Thyroid gland (tissue), 4 donors: ENCODE results near the gene PTPRT. TPM values are rescaled to one million over a fixed set of nuclear protein-coding genes. Genes with fewer than 3 reads are reported as not detected.

Source experiments
- DNase-seq, 2 donors: peaks; one replicate each; pipeline ENCODE4 v3.0.0-alpha.2; 2019
- H3K27ac ChIP-seq, 3 donors: fragments of 200-600 bp; sonication (generic); 1 replicate in 2 of 3; 2 replicates in 1 of 3; pipeline ENCODE4 v1.5.1; 2016 to 2019; ENCODE audit warnings: mild to moderate bottlenecking in 1 of 3, moderate library complexity in 1 of 3
- H3K27me3 ChIP-seq: fragments of 200-600 bp; sonication (generic); one replicate; pipeline ENCODE4 v1.5.1; 2019
- H3K36me3 ChIP-seq, 2 donors: fragments of 200-600 bp; sonication (generic); one replicate each; pipeline ENCODE4 v1.5.1; 2016 to 2019
- H3K4me1 ChIP-seq, 2 donors: fragments of 200-600 bp; sonication (generic); one replicate each; pipeline ENCODE4 v1.5.1; 2017 to 2019
- H3K4me3 ChIP-seq, 3 donors: fragments of 200-600 bp; sonication (generic); replicated peaks in 1 of 3; 1 replicate in 2 of 3; 2 replicates in 1 of 3; pipeline ENCODE4 v1.5.1; 2016; ENCODE audit warnings: mild to moderate bottlenecking in 1 of 3
- H3K9me3 ChIP-seq: fragments of 200-600 bp; sonication (generic); one replicate; pipeline ENCODE4 v1.5.1; 2017
- POLR2A ChIP-seq, 2 donors: fragments of 450-650 bp; IDR thresholded peaks; one replicate each; pipeline ENCODE4 v1.6.1; 2017; ENCODE audit warnings: antibody characterized with exemption in 2 of 2, mild to moderate bottlenecking in 2 of 2, moderate library complexity in 1 of 2
- WGBS, 2 donors: methylation state at CpG; one replicate each; pipeline ENCODE4 v1.1.5; 2017; 5-methylcytosine and 5-hydroxymethylcytosine counted together
- intact Hi-C: fragments of 100-400 bp; cut with DNase I; formaldehyde crosslinking; loops from one replicate; pipeline ENCODE4 v1.15.1; 2023
- total RNA-seq, 4 donors: library from RNA; depleted of rRNA; stranded (reverse); fragments of >200 nt; gene quantifications; one replicate each; pipeline ENCODE4 v1.2.3, GENCODE V29; 2016
- TF ChIP-seq, protein P1 (sequence below), 6 experiments: fragments of 200-600 bp in 3 of 6; fragments of 450-650 bp in 3 of 6; sonication (generic) in 3 of 6; IDR thresholded peaks; one replicate each; pipeline ENCODE4 v1.5.1; 2016 to 2019; ENCODE audit warnings: antibody characterized with exemption in 6 of 6, mild to moderate bottlenecking in 2 of 6, inconsistent platforms in 1 of 6, moderate library complexity in 1 of 6

The PTPRT gene
- total RNA-seq, 4 donors from 2014 or later = 0.11 to 0.15 TPM; not detected in 2

DNA sequence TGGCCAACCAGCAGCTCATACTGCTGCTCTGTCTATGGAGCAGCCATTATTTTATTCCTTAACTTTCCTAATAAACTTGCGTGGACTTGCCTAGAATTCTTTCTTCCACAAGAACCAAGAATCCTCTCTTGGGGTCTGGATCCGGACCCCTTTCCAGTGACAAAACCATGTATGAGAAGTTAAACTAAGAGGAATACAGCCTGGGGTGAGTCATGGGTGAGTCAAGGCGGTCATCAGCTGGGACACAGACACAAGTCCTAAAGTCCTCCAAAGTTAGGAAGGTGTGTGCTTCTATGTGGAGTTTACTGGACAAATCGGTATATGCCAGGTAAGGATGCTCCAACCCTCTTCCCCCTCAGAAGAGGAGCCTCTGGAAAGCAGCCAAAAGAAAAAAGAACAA, 881.5 kb downstream of the PTPRT start:
- H3K9me3 ChIP-seq = no peaks in the 10 kb centered on the region
- no peaks in the 10 kb centered on the region for H3K4me1 ChIP-seq
- DNase-seq = no peak
- TF ChIP-seq, protein P1, sequence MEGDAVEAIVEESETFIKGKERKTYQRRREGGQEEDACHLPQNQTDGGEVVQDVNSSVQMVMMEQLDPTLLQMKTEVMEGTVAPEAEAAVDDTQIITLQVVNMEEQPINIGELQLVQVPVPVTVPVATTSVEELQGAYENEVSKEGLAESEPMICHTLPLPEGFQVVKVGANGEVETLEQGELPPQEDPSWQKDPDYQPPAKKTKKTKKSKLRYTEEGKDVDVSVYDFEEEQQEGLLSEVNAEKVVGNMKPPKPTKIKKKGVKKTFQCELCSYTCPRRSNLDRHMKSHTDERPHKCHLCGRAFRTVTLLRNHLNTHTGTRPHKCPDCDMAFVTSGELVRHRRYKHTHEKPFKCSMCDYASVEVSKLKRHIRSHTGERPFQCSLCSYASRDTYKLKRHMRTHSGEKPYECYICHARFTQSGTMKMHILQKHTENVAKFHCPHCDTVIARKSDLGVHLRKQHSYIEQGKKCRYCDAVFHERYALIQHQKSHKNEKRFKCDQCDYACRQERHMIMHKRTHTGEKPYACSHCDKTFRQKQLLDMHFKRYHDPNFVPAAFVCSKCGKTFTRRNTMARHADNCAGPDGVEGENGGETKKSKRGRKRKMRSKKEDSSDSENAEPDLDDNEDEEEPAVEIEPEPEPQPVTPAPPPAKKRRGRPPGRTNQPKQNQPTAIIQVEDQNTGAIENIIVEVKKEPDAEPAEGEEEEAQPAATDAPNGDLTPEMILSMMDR (IDR thresholded peaks at IDR 0.05) = no peak
- H3K27me3 ChIP-seq = no peaks in the 10 kb centered on the region
- 72 to 73% methylated on average over 4 of the region's 4 CpGs for WGBS, 2 donors
- no peak overlapping the region for H3K4me3 ChIP-seq
- intact Hi-C loops = no loop called here
- no peaks in the 10 kb centered on the region for H3K36me3 ChIP-seq
- H3K27ac ChIP-seq = no peak overlapping the region

- Histone ChIP-seq H3K27me3 (no peaks in the 10 kb centered on the region), H3K4me3 (no peak overlapping the region), H3K27ac (no peak overlapping the region), H3K9me3 (no peaks in the 10 kb centered on the region), H3K4me1 (no peaks in the 10 kb centered on the region), H3K36me3 (no peaks in the 10 kb centered on the region)
- WGBS, 2 donors = 85% methylated on average over 3 of the region's 3 CpGs
- intact Hi-C loops = no loop called here
- TF ChIP-seq POLR2A (IDR thresholded peaks at IDR 0.05) = no peak
- TF ChIP-seq, protein P1 (IDR thresholded peaks at IDR 0.05) = no peak
- DNase-seq = no peak
These were observed 894.1 kb downstream of the PTPRT start for GRCh38 chr20:42295592-42295991.

- Histone ChIP-seq H3K36me3 (no peaks in the 10 kb centered on the region), H3K4me3 (no peak overlapping the region), H3K4me1 (no peaks in the 10 kb centered on the region), H3K9me3 (no peaks in the 10 kb centered on the region), H3K27me3 (no peaks in the 10 kb centered on the region), H3K27ac (no peak overlapping the region)
- intact Hi-C loops = no loop called here
- no peak for DNase-seq
- no peak for TF ChIP-seq POLR2A (IDR thresholded peaks at IDR 0.05)
- TF ChIP-seq, protein P1 (IDR thresholded peaks at IDR 0.05) = no peak
These were observed 894.7 kb downstream of the PTPRT start for GRCh38 chr20:42294976-42295375.

DNA sequence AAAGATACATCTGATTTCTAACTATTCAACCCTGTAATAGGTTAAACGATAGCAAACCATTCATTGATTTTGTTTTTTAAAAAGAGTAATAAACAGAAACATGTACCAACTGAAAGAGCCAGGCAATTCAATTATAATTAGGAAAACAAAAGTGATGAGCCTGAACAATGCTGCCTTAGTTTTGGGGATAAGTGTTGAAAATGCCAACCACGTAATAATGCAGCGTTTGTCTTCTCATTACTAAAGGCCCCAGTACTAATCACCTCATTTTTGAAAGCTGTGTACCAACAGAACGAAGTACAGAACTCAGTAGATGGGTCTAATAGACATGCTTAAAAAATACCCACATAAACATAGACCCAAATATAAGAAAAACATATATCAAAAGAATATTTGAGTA, 907.9 kb downstream of the PTPRT start:
- no peaks in the 10 kb centered on the region for H3K4me1 ChIP-seq
- no peaks in the 10 kb centered on the region for H3K27me3 ChIP-seq
- intact Hi-C loops = no loop called here
- H3K9me3 ChIP-seq = no peaks in the 10 kb centered on the region
- no peak for TF ChIP-seq POLR2A (IDR thresholded peaks at IDR 0.05)
- TF ChIP-seq, protein P1 (IDR thresholded peaks at IDR 0.05) = no peak
- no peak for DNase-seq
- H3K4me3 ChIP-seq = no peak overlapping the region
- WGBS, 2 donors = 85 to 86% methylated on average over 4 of the region's 4 CpGs
- no peak overlapping the region for H3K27ac ChIP-seq
- H3K36me3 ChIP-seq = no peaks in the 10 kb centered on the region

- Histone ChIP-seq H3K36me3 (no peaks in the 10 kb centered on the region), H3K4me3 (no peak overlapping the region), H3K27me3 (no peaks in the 10 kb centered on the region), H3K4me1 (no peaks in the 10 kb centered on the region), H3K9me3 (no peaks in the 10 kb centered on the region), H3K27ac (no peak overlapping the region)
- 26 to 36% methylated on average over 10 of the region's 10 CpGs for WGBS, 2 donors
- no peak for DNase-seq
- intact Hi-C loops = no loop called here
- TF ChIP-seq, protein P1 (IDR thresholded peaks at IDR 0.05) = no peak
- TF ChIP-seq POLR2A (IDR thresholded peaks at IDR 0.05) = no peak
These were observed 912.7 kb downstream of the PTPRT start for GRCh38 chr20:42276718-42277602.
